ENCODE results near the gene UBE2K.

- TF ChIP-seq EZH2 (IDR thresholded peaks at IDR 0.05) (no peak), POLR2A (IDR thresholded peaks at IDR 0.05; ENCODE audit: borderline replicate concordance, extremely low read depth, insufficient read depth, insufficient read length) (no peak), JUND (IDR thresholded peaks at IDR 0.05) (no peak), YY1 (IDR thresholded peaks at IDR 0.05; ENCODE audit: extremely low read depth, insufficient replicate concordance, low read depth, low read length) (no peak), MAX (IDR thresholded peaks at IDR 0.05) (no peak), SP1 (IDR thresholded peaks at IDR 0.05; ENCODE audit: low read depth) (no peak), POLR2AphosphoS5 (IDR thresholded peaks at IDR 0.05; ENCODE audit: low read depth, low read length) (no peak), CTCF (IDR thresholded peaks at IDR 0.05 in 2 of 3, conservative IDR thresholded peaks at IDR 0.05 in 1 of 3; ENCODE audit: borderline replicate concordance in 1 of 3, insufficient read depth in 1 of 3, low read depth in 2 of 3, low read length in 2 of 3) (no peak), REST (IDR thresholded peaks at IDR 0.05; ENCODE audit: low read depth) (no peak), RAD21 (IDR thresholded peaks at IDR 0.05; ENCODE audit: low read depth) (no peak), EZH2phosphoT487 (IDR thresholded peaks at IDR 0.05; ENCODE audit: borderline replicate concordance) (no peak), ZNF274 (IDR thresholded peaks at IDR 0.05; ENCODE audit: low read depth, low read length) (no peak), EGR1 (IDR thresholded peaks at IDR 0.05; ENCODE audit: low read depth) (no peak)
These were observed 56.4 kb downstream of the UBE2K start for GRCh38 chr4:39754309-39754708.
